Raji (cell line): ENCODE results near the gene MTHFD1L.

ENCODE experiments used
- POLR2A ChIP-seq: IDR thresholded peaks from 2 replicates; pipeline ENCODE4 v1.6.1; 2011; ENCODE audit warnings: low read depth, low read length, control low read depth; ENCODE audit not compliant: insufficient read depth

MTHFD1L gene

DNA sequence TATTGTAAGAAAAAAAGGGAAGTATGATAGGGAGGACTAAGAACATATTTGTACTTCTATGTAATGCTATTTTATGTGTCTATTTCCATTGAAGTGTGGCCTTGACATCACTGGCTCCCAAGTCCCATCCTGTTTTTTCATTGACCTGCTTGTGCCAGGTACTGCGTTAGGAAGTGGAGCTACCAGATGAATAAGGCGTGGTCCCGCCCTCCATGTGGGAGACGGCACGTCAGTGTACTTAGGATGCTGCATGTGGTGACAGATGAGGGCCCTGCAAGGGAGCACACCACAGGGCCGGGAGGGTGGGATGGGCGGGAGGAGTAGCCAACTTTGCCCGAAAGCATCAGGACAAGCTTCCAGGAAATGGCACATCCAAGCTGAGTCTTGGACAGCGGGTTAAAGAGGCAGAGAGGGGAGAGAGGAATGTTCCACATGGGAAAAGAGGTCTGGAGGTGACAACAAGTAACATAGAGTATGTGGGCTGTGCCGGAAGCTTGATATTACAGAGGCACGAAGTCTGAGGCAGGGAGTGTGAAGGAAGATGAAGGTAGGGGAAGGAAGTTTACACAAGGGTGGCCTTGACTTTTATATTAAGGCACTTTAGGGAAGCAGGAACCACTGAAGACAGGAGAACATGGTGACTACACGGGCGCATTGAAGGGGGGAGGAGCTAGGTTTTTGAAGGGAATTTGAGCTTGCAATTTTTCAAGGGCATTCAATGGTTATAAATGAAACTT is 140.6 kb downstream of the MTHFD1L start:
- TF ChIP-seq POLR2A: no peak

DNA sequence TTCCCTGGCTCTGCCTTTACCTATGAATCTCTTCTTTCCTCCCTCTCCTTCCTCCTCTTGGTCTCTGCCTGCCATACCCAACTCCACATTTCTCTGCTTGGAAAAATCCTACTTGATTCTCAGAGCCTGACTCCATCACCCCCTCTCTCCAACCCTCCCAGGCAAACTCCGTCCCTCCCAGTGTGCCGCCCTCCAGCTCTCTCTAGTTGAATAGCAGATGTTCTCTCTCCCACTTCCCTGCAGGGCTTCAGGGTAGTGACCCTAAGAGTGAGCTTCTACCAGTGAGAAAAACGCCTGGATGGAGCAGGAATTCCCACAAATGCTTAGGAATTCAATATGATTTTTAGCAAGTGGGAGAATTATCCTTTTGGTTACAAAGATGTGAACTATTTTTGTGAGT is 141.6 kb downstream of the MTHFD1L start:
- no peak for TF ChIP-seq POLR2A

DNA sequence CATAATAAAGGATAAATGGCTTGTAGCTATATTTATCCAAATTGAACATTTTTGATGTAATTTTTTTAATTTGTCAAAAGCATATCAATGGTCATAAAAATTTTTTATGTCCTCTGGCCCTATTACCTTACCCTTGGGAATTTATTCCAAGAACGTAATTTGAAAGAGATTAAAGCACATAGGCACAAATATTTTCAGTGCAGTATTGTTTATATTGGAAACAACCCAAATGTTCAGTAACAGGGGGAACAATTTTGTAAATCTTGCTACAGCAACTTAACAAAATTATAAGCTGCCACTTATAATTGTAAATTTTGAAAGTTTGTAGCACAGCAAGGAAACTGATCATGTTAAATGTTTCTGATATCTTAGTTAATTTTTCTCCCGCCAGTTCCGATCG is 142.4 kb downstream of the MTHFD1L start:
- no peak for TF ChIP-seq POLR2A

DNA sequence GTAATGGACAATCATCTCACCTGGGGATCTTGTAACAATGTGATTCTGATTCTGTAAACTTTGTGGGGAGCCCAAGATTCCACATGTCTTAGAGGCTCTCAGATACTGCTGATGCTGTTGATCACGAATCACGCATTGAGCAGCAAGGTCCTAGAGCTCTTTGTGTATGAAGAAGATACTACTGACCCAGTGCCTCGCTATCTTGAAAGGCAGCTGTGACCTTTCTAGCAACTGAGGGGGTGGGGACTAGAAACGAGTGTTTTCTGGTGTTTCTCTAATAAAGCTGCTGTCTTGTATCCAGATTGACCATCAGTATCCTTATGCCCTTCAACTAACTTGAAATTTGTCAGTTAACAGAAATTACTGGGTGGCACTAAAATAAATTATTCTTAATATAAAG is 142.9 kb downstream of the MTHFD1L start:
- no peak for TF ChIP-seq POLR2A

DNA sequence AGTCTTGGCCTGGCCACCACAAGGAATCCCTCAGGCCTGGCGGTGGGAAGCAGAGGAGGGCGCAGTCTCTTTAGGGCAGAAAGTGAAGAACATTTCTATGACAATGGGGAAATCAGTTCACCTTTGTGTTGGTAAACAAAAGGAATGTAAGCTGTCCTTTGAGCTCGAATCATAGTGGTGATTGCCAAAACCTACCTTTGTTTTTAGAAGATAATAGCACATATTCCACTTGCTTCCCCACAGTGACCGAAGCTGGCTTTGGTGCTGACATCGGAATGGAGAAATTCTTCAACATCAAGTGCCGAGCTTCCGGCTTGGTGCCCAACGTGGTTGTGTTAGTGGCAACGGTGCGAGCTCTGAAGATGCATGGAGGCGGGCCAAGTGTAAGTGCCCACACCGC is 144.1 kb downstream of the MTHFD1L start:
- TF ChIP-seq POLR2A: no peak

DNA sequence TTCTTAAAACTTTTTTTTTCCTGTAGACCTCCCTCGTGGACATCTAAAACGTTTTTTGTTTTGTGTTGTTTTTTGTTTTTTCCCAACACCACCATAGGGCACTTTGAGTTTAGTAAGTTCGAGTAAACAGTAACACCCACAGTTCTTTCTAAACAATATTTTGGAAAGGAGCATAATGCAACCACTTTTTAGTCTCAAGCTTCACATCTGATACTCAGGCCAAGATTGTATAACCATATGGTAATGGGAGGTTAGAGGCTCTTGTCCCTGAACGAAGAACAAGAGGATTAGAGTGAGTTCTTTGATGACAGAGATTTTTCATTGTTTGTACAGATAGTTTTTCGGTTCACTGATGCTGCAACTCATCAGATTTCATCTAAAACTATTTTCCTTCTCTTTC is 144.6 kb downstream of the MTHFD1L start:
- TF ChIP-seq POLR2A: no peak

DNA sequence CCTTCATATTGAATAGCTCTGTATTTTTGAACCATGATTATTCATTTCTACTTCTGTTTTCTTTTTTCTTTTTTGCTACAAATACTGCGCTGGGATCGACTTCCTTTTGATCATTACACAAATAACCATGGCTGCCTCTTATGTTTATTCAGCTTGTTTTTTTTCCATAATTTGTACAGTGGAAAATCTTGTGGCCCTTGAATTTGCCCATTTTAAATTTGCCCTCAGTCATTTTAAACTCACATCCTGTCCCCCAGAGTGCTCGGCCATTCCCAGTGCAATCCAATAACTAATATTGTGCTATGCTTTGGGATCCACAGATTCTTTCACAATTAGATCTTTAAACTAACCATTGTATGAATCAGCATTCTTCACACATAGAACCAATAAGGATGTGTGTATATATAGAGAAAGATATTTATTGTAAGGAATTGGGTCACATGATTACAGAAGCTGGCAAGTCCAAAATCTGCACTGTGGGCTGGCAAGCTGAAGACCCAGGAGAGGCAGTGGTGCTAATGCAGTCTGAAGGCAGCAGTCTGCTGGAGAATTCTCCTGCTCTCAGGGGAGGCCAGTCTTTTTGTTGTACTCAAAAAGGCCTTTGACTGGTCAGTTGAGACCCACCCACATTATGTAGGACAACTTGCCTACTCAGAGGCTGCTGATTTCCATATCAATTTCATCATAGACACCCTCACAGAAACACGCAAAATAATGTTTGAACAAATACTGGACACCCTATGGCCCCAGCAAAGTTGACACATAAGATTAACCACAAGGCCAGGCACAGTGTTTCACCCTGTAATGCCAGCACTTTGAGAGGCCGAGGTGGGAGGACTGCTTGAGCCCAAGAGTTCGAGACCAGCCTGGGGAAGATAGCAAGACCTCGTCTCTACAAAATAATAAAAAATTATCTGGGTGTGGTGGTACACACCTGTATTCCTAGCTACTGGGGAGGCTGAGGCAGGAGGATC is 147.1 kb downstream of the MTHFD1L start:
- no peak for TF ChIP-seq POLR2A

DNA sequence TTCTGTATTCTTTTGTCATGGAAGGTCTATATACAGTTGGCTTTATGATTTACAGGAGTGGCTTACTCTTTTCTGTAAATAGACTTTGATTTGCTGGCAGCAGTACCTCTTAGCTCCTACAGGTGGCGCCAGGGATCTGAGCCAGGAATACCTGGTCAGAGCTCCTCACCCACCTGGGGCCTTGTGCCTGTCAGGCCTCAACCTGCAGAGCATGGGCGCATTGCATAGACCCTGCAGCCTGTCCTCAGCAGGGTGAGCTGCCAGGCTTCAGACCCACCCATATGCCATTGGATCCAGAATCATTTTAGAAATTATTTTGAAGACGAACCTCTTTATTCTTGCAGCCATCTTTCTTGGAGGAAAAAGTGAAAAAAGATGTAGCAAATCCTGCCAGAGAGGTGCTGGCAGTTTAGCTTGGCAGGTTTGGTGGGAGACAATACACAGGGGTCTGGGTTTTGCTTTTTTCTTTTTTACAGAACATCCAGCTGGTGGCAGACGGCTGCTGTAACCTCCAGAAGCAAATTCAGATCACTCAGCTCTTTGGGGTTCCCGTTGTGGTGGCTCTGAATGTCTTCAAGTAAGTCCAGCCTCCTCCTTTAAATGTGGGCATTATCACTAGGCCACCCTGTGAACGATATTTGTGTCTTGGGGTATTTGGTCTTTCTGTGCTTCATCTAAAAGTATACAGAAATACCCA is 149.1 kb downstream of the MTHFD1L start:
- TF ChIP-seq POLR2A: no peak

DNA sequence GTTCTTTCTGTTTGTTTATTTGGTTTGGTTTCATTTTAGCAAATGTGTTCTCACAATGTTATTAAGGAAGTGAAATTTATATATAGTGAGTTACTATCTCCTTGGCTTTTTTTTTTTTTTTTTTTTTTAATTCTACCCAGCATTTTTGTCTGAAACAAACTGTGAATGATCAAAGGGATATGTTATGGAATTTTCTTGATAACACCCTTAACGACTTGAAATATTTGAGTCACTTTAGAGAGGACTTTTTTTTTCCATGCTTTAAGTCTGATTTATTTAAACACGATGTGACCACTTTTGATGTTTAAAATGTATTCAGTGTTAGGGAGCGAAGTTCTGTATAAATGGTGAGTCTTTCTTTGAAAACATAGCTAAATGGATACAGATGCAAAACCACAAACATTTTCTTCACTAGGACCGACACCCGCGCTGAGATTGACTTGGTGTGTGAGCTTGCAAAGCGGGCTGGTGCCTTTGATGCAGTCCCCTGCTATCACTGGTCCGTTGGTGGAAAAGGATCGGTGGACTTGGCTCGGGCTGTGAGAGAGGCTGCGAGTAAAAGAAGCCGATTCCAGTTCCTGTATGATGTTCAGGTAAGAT is 149.7 kb downstream of the MTHFD1L start:
- no peak for TF ChIP-seq POLR2A

DNA sequence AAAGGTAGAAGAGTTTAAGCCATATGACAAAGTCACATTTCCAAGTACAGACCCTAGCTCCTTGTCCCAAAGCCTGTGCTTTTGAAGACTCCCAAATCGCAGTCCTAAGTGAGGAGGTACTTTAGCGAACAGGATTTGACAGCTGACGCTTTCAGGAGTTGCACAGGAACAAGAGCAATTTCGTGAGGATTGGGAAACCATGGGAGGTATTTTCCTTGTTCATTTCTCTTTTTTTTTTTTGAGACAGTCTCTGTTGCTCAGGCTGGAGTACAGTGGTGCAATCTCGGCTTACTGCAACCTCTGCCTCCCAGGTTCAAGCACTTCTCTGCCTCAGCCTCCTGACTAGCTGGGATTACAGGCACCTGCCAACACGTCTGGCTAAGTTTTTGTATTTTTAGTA is 150.6 kb downstream of the MTHFD1L start:
- TF ChIP-seq POLR2A: no peak

DNA sequence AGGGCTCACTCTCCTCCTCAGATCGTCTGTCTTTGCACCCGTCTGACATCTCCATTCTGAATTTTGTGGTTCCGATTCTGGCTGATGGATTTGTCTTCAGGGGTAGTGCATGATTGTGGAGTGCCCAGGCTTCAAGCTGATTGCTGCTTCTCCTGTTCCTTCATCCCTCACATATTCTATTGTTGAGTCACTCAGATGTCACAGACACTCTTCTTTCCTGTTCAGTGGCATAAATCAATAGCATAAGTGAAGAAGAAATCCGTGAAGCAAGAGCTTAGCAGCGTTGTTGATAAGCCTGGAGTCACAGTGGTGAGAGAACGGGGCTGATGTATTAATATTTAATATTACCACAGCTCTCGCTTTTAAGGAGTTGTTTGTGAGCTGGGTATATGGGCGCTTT is 152.5 kb downstream of the MTHFD1L start:
- no peak for TF ChIP-seq POLR2A

DNA sequence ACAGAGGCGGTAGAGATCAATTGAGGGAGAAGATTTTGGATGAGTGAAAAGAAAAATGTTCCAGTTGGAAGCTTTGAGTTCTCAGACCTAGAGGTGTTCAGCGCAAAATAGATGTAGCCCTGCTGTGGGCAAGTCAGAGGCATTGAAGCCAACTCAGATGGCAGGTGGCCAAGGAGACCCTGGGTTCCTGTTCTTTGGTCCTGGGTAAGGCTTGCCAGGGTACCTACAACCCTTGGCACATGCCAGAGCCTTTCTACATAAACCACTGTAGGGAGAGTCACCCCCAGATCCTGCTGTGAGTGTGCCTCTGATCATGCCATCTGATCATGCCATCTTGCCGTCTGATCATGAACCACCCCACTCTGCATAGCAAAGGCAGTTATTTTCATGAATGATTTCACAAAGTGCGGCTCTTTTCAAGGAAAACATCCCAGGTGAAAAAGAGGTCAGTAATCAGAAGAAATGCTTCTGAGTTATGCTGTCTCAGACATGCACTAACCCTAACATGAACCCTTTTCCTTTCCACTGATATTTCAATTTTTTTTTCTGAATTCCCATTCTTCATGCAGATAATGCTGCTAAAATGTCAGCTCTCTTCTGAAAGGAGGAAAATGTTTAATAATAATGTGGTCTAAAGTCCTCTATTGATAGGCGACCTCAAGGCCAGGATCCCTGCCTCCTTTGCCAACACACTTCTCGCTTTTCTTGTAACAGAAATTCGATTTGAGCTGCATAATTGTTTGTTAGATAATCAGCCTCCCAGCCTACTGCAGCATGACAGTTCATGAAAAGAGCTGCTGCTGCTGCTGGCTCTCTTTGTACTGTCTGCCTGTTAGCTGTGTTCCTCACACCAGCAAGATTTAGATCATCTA is 153.6 kb downstream of the MTHFD1L start:
- no peak for TF ChIP-seq POLR2A

DNA sequence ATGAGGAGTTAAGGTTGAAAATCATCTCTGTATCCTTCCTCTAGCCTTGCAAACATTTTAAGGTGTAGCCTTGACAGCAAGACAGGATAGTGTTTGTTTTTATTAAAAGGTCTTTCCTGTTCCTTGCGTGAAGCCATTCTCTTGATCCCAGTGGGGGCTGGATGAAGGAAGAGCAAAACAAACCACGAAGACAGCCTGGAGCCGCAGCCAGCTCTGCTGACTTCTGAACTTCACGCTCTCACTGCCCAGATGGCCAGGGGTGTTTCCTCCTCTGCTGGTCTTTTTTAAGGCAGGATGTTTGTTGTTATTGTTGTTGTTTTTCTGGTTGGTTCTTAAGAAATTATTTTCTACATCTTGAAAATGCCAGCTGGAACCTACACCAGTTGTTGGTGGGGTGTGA is 156.4 kb downstream of the MTHFD1L start:
- TF ChIP-seq POLR2A: no peak

DNA sequence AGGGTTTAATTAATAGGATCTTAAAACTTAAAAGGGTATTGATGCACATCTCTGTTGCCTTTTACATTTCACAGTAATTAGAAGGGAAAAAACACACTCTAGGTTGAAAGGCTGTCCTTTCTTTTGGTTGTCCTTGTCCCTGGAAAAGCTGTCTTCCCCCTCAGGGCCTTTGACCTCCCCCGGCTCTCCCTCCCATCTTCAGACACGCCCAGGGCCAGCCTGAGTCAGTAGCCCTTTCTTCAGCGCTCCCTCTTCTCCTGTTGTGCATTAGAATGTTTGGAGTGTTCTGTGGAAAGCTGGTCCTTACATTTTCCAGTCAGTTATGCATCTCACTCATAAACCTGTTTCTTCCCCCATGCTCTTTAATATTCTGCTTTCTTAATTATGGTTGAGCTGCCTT is 157.0 kb downstream of the MTHFD1L start:
- TF ChIP-seq POLR2A: no peak
